ENCODE data around the gene B3GNT8. TPM values are rescaled to one million over a fixed set of nuclear protein-coding genes. Genes with fewer than 3 reads are reported as not detected.

Gene B3GNT8
- total and polyA plus RNA-seq, 2 experiments from 2014 or later: 2.3 to 5.0 TPM

DNA sequence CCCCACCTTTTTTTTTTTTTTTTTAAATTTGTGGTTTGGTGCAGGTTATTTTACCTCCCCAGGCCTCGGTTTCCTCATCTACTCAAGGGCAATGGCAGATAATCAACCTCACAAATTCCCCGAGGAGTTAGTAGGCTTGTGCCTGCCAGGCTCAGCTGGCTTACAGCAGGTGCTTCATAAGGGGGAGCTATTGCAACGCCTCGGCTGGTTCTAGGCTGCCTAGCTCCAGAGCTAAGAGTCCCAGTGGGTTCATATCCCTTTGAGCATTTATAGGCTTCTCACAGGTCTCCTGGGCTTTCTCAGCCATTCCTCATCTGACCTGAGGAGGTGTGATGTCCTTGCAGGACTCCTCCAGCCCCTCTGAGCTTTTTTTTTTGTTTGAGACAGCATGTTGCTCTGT lies 18.9 kb downstream of the B3GNT8 start:
- Histone ChIP-seq H3K79me2 (ENCODE audit: insufficient read depth) (0 out of 2 replicates have a peak, but pooled peaks cover 4% of the 10 kb centered on the region), H3K27ac (no peak overlapping the region), H3K4me3 (no peak overlapping the region), H3K27me3 (replicated peaks; ENCODE audit: insufficient read depth) (no peaks in the 10 kb centered on the region), H3K9me2 (ENCODE audit: insufficient read depth) (no peaks in the 10 kb centered on the region), H3K36me3 (ENCODE audit: low read depth) (no peaks in the 10 kb centered on the region), H3K9me3 (ENCODE audit: low read depth) (no peaks in the 10 kb centered on the region), H3K4me1 (ENCODE audit: insufficient read depth) (0 out of 2 replicates have a peak, but pooled peaks cover 6% of the 10 kb centered on the region), H3F3A (ENCODE audit: insufficient read depth) (no peaks in the 10 kb centered on the region), H2AFZ (no peak overlapping the region), H3K9ac (no peak overlapping the region), H3K4me2 (ENCODE audit: unreplicated experiment) (no peak overlapping the region), H4K20me1 (ENCODE audit: insufficient read depth) (no peaks in the 10 kb centered on the region)
- in situ Hi-C loops (cut with MboI): no loop called here
- WGBS, 2 experiments (ENCODE audit: low coverage in 1 of 2, low lambda C conversion rate in 2 of 2, missing lambda C conversion rate in 2 of 2): 42% methylated on average over 4 of the region's 4 CpGs
- no peak for DNase-seq
- TF ChIP-seq EZH2 (IDR thresholded peaks at IDR 0.05; ENCODE audit: insufficient read depth, poor library complexity, severe bottlenecking): no peak
- no peak for TF ChIP-seq EZH2phosphoT487 (IDR thresholded peaks at IDR 0.05; ENCODE audit: insufficient read depth, low read depth)

GRCh38 chr19:41407271-41407670 lies 19.9 kb downstream of the B3GNT8 start:
- Histone ChIP-seq H3K27me3 (replicated peaks; ENCODE audit: insufficient read depth) (no peaks in the 10 kb centered on the region), H3K27ac (no peak overlapping the region), H3K9ac (no peak overlapping the region), H2AFZ (no peak overlapping the region), H3K36me3 (ENCODE audit: low read depth) (no peaks in the 10 kb centered on the region), H3K4me3 (no peak overlapping the region), H3K79me2 (ENCODE audit: insufficient read depth) (0 out of 2 replicates have a peak, but pooled peaks cover 4% of the 10 kb centered on the region), H3K4me2 (ENCODE audit: unreplicated experiment) (no peak overlapping the region), H3K4me1 (ENCODE audit: insufficient read depth) (0 out of 2 replicates have a peak, but pooled peaks cover 6% of the 10 kb centered on the region), H3K9me3 (ENCODE audit: low read depth) (no peaks in the 10 kb centered on the region), H3K9me2 (ENCODE audit: insufficient read depth) (no peaks in the 10 kb centered on the region), H3F3A (ENCODE audit: insufficient read depth) (no peaks in the 10 kb centered on the region), H4K20me1 (ENCODE audit: insufficient read depth) (no peaks in the 10 kb centered on the region)
- in situ Hi-C loops (cut with MboI): no loop called here
- 77 to 78% methylated on average over 4 of the region's 4 CpGs for WGBS, 2 experiments (ENCODE audit: low coverage in 1 of 2, low lambda C conversion rate in 2 of 2, missing lambda C conversion rate in 2 of 2)
- DNase-seq: no peak
- TF ChIP-seq EZH2phosphoT487 (IDR thresholded peaks at IDR 0.05; ENCODE audit: insufficient read depth, low read depth) (no peak), EZH2 (IDR thresholded peaks at IDR 0.05; ENCODE audit: insufficient read depth, poor library complexity, severe bottlenecking) (no peak)

GRCh38 chr19:41405776-41406175 lies 21.4 kb downstream of the B3GNT8 start:
- in situ Hi-C loops (cut with MboI): no loop called here
- TF ChIP-seq EZH2 (IDR thresholded peaks at IDR 0.05; ENCODE audit: insufficient read depth, poor library complexity, severe bottlenecking): no peak
- H4K20me1 ChIP-seq (ENCODE audit: insufficient read depth): no peaks in the 10 kb centered on the region
- H3K27me3 ChIP-seq (replicated peaks; ENCODE audit: insufficient read depth): no peaks in the 10 kb centered on the region
- no peaks in the 10 kb centered on the region for H3F3A ChIP-seq (ENCODE audit: insufficient read depth)
- H3K4me3 ChIP-seq: no peak overlapping the region
- no peak for DNase-seq
- WGBS, 2 experiments (ENCODE audit: low coverage in 1 of 2, low lambda C conversion rate in 2 of 2, missing lambda C conversion rate in 2 of 2): 85 to 87% methylated on average over 6 of the region's 6 CpGs
- H3K4me1 ChIP-seq (ENCODE audit: insufficient read depth): 0 out of 2 replicates have a peak, but pooled peaks cover 6% of the 10 kb centered on the region
- no peak overlapping the region for H3K4me2 ChIP-seq (ENCODE audit: unreplicated experiment)
- no peak overlapping the region for H3K9ac ChIP-seq
- H3K79me2 ChIP-seq (ENCODE audit: insufficient read depth): 0 out of 2 replicates have a peak, but pooled peaks cover 4% of the 10 kb centered on the region
- H2AFZ ChIP-seq: no peak overlapping the region
- no peak overlapping the region for H3K27ac ChIP-seq
- no peaks in the 10 kb centered on the region for H3K36me3 ChIP-seq (ENCODE audit: low read depth)
- no peaks in the 10 kb centered on the region for H3K9me3 ChIP-seq (ENCODE audit: low read depth)
- no peaks in the 10 kb centered on the region for H3K9me2 ChIP-seq (ENCODE audit: insufficient read depth)

DNA sequence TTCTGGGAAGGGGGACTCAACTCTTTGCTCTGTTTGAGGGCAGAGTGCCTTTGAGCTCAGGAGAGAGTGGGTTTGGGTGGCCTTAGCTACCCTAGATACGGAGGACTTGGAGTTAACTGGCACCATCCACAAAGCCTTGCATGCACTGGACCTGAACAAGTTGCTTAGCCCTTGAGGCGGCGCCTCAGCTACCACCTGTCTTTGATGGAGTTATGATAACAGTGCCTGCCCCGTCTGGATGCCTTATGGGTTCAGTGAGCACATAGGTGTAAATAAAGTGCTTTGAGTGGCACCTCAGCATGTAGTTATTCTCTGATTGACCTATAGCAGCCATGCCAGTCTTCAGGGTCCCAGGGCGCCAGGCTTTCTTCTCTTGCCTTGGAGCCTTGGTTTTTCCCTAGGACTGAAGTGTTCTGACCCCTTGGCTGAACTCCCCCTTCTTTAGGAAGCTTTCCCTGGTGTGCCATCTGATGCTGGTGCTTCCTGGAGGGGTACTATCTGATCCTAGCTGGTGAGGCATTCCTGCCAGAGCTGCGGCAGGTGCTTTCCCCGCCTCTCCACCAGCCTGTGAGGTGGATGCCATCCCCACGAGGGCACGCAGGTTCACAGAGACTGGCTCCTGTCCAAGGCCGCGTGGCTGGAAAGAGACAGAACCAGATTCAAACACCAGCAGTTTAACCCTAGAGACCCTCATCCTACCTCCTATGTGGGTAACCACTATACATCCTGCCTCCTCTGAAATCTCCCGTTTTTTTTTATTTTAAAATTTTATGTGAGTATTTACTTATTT lies 23.8 kb downstream of the B3GNT8 start:
- no peak for TF ChIP-seq EZH2 (IDR thresholded peaks at IDR 0.05; ENCODE audit: insufficient read depth, poor library complexity, severe bottlenecking)
- no peak for TF ChIP-seq EZH2phosphoT487 (IDR thresholded peaks at IDR 0.05; ENCODE audit: insufficient read depth, low read depth)
- Histone ChIP-seq H3K4me1 (ENCODE audit: insufficient read depth) (peaks cover 8% of the 10 kb centered on the region), H3K36me3 (ENCODE audit: low read depth) (no peaks in the 10 kb centered on the region), H3K27ac (no peak overlapping the region), H3K9me3 (ENCODE audit: low read depth) (no peaks in the 10 kb centered on the region), H3K4me2 (ENCODE audit: unreplicated experiment) (no peak overlapping the region), H3F3A (ENCODE audit: insufficient read depth) (no peaks in the 10 kb centered on the region), H3K9me2 (ENCODE audit: insufficient read depth) (no peaks in the 10 kb centered on the region), H2AFZ (no peak overlapping the region), H3K79me2 (ENCODE audit: insufficient read depth) (peaks cover 16% of the 10 kb centered on the region), H4K20me1 (ENCODE audit: insufficient read depth) (no peaks in the 10 kb centered on the region), H3K27me3 (replicated peaks; ENCODE audit: insufficient read depth) (no peaks in the 10 kb centered on the region), H3K9ac (no peak overlapping the region), H3K4me3 (no peak overlapping the region)
- in situ Hi-C loops (cut with MboI): no loop called here
- WGBS, 2 experiments (ENCODE audit: low coverage in 1 of 2, low lambda C conversion rate in 2 of 2, missing lambda C conversion rate in 2 of 2): 77% methylated on average over 11 to 12 of the region's 12 CpGs
- DNase-seq: no peak
